Dermis lymphatic vessel endothelial cell (primary cell): Measurements from ENCODE around the gene PCSK2. TPM values are rescaled to one million over a fixed set of nuclear protein-coding genes. Genes with fewer than 3 reads are reported as not detected.

Experiments used
- total RNA-seq: library from RNA; depleted of rRNA; stranded (reverse); fragments of >200 nt; gene quantifications from 2 replicates; pipeline ENCODE4 v1.2.1, GENCODE V29; 2014

Gene PCSK2, protein sequence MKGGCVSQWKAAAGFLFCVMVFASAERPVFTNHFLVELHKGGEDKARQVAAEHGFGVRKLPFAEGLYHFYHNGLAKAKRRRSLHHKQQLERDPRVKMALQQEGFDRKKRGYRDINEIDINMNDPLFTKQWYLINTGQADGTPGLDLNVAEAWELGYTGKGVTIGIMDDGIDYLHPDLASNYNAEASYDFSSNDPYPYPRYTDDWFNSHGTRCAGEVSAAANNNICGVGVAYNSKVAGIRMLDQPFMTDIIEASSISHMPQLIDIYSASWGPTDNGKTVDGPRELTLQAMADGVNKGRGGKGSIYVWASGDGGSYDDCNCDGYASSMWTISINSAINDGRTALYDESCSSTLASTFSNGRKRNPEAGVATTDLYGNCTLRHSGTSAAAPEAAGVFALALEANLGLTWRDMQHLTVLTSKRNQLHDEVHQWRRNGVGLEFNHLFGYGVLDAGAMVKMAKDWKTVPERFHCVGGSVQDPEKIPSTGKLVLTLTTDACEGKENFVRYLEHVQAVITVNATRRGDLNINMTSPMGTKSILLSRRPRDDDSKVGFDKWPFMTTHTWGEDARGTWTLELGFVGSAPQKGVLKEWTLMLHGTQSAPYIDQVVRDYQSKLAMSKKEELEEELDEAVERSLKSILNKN
- not detected in 2 replicates for total RNA-seq

GRCh38 chr20:17226410-17227218 lies at the start of gene PCSK2:
PCSK2 (plus strand) TSS chr20:17227040; CDS start chr20:17227306, 266 bp downstream.

DNA sequence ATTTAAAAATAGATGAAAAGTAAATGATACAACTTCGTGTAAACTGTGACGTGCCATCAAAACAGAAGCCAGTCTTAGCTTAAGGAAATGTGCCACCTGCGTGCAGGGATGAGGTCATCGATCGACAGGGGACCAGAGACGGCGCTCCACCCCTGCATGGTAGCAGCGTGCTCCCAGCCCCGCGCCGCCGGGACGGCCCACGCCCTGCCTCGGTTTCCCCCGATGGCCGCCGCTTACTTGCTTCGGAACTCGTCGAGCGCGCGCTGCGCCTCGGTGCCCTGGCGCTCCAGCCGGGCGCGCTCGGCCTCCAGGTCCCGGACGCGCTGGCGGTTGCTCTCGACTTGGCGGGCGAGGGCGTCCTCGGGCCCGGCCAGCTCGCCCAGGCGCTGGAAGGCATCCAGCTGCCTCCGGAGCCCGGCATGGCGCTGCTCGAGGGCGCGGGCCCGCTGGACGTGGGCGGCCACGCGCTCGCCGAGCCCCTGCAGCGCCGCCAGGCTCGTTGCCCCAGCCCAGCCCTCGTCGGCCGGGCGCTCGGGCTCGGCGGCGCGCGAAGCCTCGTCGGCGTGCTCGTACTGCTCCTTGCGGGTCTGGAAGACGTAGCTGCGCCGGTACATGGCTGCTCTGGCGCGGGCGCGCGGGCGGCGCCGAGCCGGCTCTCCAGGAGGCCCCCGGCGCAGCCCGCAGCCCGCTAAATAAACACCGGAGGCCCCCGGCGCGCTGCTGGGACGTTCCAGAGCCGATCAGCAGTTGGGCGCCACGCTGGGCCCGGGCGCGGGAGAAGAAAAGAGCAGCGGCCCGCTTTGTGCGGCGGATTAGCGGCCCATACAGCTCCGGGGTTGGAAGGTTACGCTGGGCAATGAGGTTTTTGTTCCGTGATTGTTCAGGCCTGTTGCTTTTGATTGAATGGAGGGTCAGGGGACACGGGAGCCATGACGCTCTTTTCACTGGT lies 304.1 kb downstream of the PCSK2 start, which contains the start of gene BFSP1:
BFSP1 (minus strand) TSS at position 664 of the 949 bp plus-strand sequence; CDS start at position 614, 50 bp downstream.

